GM21717 (cell line): Measurements from ENCODE around the gene WTAP.
"Not testable (repeated sequence)": the region's sequence is repeated elsewhere in the genome, so short reads cannot be mapped to it uniquely, and the experiment has no call there.

ENCODE experiments used
- ATAC-seq: cut with Tn5 transposase; IDR thresholded peaks from one replicate; pipeline ENCODE4 v1.9.1; 2021; ENCODE audit warnings: mild to moderate bottlenecking, moderate library complexity; ENCODE audit not compliant: unreplicated experiment

The WTAP gene

DNA sequence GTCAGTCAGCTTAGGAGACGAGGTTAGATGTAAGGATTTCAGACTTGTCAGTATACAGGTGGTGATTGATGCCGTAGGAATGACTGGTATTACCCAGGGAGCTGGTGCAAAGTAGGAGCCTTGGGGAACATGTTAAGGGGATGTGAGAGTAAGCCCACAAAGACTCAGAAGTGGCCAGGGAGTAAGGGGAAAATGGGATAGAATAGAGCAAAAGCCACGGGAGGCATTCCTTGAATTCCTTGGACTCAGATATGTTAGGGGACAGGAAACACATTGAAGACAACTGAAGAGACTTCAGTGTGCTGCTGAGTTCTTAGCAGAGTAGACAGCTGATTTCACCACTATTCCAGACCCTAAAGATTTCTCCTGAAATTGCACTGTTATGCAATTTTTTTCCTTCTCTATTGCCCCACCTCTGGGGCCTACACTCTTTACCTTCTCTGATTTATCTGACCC is 33.3 kb downstream of the WTAP start:
- ATAC-seq, result no peak

DNA sequence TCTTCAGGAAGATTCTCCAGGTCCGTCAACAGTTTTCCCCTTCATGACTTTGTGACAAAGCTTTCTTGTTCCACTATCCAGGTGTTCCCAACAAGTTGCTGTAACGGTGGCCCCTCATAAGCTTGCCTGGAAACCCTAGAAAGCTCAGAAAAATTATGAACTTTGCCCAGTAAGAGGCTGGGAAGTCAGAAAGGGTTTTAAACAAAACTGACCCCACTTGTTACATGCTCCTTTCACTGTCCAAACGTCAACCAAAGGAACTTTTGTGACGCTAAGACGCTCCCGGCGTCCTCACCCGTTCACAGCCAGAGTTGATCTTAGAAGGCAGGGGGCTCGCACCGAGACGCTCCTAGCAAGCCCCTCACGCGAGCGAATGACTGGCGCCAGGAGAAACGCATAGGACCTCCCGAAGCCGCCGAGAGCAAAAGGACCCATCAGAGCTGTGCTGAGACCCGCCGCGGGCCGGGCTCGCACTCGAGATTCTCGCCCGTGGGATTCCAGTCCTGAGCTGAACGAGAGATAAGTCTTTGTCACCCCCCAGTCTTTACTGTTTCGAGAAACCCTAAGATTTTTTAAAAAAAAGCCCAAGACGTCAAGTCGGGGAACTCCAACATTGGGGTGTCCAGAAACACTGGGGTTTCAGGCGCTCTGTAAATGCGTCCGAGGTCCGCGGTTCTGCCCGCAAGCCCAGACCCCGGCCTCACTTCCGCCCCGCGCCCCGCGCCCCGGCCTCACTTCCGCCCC is 34.0 kb downstream of the WTAP start:
- ATAC-seq, result peak; percentile 1

DNA sequence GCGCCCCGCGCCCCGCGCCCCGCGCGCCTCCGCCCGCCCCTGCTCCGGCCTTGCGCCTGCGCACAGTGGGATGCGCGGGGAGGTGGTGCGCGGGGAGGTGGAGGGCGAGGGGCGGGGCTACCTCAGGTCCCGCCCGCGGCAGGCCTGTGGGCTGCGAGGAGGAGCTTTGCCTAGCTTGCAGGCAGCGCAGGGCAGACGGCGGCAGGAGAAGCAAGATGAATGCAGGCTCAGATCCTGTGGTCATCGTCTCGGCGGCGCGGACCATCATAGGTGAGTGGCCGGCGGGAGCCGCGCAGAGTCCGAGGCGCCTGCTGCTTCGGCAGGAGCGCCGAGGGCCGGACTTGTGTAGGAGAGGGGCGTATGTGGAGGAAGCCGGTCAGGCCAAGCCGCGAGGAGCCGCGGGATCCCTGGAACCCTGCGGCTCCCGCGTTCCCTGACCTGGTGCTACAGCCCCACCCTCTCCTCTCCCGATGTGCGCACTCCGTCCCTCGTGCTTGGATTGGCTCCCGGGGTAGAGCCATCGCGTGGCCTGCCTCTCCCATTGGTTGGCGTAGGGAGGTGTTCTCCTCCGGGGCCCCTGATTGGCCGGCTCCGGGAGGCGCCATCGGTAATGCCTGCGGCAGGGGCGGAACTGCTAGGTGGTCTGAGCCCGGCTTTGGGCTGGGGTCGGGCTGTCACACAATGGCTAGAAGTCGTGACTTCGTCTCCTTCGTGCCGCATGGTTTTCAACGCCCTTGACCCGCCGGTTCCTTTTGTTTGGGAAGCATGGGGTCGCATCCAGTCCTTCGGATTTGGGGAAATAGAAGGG is 34.8 kb downstream of the WTAP start, which contains the start of gene ACAT2:
TSS of gene ACAT2 (plus strand) at position 173 of the 808 bp plus-strand sequence. CDS start at position 216, 43 bp downstream.
- peak; percentile 97 for ATAC-seq

DNA sequence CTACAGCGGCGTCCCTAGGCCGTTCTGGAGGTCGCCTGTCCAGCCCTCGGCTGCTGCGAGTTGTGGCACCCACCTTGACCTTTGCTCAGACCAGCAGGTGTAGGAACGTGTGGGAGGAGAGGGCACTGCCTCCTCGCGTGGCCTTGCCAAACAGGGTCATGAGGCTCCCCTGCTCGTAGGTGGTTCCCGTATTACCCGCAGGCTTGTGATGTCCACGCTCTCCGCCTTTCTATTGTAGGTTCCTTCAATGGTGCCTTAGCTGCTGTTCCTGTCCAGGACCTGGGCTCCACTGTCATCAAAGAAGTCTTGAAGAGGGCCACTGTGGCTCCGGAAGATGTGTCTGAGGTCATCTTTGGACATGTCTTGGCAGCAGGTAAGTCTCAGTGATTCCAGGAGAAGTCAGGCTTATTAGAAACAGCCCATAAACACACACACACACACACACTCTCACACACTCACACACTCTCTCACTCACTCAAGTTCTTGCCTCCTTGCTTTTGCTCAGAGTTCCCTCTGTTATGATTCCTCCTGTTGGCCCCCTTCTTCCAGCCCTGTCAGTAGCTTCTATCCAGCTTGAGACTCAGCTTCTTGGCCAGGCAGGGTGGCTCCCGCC is 35.5 kb downstream of the WTAP start:
- no peak for ATAC-seq

DNA sequence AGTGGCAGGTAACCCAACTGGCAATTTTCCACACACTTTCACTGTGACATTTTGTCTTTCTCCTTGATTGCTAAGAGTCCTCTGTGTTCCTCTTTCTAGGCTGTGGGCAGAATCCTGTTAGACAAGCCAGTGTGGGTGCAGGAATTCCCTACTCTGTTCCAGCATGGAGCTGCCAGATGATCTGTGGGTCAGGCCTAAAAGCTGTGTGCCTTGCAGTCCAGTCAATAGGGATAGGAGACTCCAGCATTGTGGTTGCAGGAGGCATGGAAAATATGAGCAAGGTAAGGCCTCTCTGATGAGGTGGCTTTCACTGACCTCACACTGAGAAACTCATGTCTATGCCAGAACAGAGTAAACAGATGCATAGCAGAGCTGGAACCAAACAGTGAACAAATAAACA is 39.6 kb downstream of the WTAP start:
- no peak for ATAC-seq

DNA sequence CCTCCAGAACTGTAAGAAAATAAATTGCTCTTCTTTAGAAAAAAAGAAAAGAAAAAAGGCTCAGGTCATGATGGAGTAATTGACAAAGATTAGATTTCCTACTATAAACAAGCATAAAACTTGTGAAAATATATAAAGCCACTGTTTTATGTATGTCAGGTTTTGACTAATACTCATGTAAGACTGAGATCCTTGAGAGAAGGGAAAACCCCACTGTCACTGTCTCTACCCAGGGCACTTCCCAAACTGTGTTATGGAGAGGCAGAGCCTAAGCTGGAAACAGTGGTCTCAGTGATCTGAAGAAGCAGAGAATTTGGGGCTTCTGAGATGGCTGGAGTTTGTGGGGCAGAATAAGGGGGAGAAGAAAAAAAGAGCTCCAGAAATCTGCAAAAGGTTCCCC is 42.2 kb downstream of the WTAP start:
- ATAC-seq, result no peak

DNA sequence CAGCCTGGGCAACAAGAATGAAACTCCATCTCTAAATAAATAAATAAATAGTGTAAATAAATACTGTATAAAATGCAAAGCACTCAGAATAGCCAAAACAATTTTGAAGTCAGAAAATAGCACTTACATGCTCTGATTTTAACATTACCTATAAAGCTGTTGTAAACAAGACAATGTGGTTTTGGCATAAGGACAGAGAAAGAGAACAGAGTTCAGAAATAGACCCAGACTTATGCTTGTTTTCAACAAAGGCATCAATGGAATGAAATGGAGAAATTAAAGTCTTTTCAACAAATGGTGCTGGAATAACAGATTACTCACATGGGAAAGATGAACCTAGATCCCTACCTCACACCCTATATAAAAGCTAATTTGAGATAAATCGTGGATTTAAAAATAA is 44.9 kb downstream of the WTAP start:
- no peak for ATAC-seq

DNA sequence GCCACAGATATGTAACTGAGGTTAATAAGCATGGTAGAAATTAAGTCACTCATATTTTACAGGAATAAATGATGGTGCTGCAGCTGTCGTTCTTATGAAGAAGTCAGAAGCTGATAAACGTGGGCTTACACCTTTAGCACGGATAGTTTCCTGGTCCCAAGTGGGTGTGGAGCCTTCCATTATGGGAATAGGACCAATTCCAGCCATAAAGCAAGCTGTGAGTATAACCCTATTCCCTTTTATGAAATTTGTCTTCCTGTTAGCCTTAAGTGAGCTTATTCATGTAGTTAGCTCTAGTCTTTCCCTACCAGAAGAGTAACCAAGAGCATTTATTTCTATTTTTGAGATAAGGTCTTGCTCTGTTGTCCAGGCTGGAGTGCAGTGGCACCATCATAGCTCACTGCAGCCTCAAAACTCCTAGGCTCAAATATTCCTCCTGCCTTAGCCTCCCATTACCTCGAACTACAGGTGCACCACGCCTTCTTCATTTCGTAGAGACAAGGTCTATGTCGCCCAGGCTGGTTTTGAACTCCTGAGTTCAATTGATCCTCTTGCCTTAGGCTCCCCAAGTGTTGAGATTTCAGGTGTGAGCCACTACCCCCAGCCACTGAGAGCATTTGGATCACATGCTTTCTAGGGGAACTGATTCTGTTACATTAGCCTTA is 50.1 kb downstream of the WTAP start:
- ATAC-seq, result no peak

DNA sequence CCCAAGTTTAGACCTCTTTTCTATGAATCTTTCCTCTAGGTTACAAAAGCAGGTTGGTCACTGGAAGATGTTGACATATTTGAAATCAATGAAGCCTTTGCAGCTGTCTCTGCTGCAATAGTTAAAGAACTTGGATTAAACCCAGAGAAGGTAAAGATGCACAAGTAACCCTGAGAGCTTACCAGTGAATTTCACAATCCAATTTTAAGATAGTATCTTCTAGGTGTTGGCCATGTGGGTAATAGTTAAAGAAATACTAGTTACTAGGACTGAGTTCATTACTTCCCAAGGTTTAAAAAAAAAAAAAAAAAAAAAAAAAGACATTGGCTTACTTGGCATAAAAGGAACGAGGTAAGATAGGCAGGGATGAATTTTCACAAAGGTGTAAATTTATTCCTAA is 50.8 kb downstream of the WTAP start:
- ATAC-seq, result no peak

DNA sequence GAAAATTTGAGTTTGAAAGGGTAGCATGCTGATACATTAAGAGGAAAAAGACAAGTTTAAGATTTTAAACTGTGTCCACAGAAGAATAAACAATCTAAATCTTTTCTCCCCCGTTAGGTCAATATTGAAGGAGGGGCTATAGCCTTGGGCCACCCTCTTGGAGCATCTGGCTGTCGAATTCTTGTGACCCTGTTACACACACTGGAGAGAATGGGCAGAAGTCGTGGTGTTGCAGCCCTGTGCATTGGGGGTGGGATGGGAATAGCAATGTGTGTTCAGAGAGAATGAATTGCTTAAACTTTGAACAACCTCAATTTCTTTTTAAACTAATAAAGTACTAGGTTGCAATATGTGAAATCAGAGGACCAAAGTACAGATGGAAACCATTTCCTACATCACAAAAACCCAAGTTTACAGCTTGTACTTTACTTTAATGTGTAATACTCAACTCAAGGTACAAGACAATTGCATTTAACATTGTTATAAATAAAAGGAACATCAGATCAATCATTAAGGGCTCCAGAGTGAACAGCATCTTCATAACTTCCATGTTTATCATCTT is 51.3 kb downstream of the WTAP start:
- no peak for ATAC-seq

DNA sequence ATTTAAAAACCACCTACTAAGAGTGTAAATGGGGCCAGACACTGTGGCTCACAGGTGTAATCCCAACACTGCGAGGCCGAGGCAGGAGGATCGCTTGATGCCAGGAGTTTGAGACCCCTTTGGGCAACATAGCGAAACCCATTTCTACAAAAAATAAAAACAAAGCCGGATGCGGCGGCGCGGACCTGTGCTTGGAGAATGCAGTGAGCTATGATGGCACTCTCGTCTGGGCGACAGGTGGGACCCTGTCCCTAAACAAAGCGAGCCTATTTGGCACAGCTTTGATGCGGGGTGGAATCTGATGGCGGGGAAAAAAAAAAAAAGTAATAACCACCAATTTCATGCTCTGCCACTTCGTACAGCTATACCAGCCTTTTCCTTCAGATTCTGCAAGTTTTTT is 61.0 kb downstream of the WTAP start:
- no peak for ATAC-seq

DNA sequence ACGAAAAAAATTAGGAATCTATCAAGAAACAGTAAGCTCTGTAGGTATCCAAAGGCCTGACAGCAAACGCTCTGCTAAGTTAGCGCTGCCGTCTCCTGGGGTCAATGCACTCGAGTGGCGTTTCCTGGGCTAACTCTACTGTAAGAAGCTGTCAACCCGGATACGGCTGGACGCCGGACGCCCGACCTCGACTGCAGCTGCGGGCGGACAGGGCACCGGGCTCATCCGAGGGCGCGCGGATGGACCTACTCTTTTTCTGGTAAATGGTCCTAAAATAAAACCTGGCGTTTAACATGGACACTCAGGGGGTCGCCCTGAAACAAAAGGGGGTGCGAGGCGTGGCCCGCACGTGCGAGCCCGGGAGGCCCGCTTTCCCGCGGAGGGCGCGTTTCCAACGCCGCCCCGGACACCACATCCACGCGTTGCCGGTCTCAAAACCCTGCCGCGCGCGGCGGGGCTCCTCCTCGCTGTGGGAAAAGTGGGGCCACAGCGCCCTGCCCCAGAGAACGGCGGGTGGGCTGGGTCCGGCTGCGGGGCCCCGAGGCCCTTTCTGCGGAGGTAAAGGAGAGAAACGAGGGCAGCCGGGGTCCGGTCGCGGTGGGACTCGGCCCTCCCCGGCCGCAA is 61.6 kb downstream of the WTAP start:
- no peak for ATAC-seq

DNA sequence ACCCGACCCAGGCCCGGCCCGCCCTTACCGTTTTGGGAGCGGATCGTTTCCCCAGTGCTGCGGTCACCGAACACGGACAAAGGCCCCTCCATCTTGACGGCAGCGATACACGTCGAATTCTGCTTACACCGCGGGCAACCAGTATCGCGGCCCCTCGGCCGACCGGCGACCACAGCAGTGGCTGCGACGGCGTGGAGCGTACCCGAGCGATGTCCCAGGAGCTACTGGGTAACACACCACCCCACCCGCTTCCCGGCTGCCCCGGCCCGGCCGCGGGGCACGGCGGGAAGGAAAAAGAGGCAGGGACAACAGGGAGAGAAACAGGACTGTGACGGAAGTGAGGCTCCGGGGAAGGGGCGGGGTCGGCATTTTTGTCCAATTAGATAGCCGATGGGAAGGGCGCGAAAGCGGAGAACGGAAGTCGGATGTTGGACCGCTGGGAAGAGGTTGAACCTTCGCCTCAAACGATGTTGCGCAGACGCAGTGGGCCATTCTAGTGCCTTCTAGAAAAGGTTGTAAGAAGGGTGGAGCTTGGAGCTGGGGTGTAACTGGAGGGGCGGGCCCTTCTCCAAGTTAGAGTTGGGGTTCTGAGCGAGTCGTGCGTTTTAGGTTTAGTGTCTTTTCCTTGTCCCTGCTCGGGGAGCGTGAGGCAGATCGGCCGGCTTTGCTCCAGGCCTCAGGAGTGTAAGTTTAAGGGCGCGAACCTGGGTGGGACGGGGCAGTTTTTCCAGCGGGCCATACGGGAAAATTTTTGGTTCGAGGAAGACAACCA is 62.3 kb downstream of the WTAP start, which contains the start of gene TCP1:
TSS of gene TCP1 (minus strand) at position 226 of the 772 bp plus-strand sequence. CDS start at position 92, 134 bp downstream.
- ATAC-seq, result peak; percentile 77

DNA sequence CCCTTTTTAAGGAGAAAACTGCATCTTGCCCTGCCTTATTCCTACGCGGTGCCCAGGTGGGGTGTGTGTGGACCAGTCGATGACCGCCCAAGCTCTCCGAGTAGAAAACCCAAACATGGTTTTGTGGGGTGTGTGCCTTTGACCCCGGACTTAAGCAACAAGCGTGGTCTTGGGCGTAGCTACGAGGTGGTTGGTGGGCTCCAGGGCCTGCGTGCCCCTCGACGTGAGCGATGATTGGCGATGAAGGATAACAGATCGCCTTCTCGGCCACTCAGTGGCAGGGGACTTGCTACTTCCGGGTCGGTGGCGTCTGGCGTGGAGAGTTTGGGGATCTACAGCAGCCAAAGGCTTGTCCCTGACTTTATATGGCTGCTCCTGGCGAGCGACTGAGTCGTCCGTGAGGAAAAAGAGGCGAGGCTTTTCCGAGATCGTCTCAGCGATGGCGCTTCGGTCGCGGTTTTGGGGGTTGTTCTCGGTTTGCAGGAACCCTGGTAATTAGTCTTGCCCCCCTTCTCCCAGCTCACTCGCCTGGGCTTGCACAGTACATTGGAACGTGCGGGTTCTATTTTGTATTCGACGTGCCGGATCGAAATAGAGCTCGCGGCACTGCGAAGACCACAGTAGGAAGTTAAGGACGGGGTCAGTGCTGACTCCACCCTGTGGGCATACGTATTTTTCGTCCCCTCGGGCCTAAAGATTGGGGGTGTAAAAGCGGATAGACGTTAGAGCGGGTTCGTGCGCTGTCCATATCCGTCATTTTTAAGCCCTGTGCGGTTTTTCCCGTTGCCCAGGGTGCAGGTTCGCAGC is 63.0 kb downstream of the WTAP start, which contains the start of gene MRPL18:
TSS of gene MRPL18 (plus strand) at position 319 of the 807 bp plus-strand sequence. CDS start at position 440, 121 bp downstream.
- ATAC-seq, result peak; percentile 84

DNA sequence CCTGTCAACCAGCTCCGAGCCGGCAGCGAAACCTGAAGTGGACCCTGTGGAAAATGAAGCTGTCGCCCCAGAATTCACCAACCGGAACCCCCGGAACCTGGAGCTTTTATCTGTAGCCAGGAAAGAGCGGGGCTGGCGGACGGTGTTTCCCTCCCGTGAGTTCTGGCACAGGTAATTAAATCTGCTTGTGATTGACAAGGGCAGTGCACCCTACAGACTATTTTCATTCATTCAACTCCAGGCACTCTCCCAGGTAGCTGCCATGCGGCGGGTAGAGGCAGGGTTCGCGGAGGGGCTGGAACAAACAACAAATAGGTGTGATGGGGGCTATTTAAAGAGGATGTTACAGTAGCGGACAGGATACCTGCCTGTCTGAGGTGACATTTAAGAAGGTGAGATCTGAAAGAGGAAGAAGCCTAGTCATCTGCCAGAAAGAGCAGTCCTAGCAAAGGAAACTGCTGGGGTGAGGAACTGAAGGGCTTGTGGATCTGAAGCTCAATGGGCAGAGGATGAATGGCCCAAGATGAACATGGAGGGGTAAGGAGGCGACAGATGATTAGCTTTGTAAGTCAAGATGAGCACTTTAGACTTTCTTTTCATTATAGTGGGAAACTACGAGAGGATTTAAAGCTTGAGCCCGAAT is 63.8 kb downstream of the WTAP start:
- no peak for ATAC-seq

DNA sequence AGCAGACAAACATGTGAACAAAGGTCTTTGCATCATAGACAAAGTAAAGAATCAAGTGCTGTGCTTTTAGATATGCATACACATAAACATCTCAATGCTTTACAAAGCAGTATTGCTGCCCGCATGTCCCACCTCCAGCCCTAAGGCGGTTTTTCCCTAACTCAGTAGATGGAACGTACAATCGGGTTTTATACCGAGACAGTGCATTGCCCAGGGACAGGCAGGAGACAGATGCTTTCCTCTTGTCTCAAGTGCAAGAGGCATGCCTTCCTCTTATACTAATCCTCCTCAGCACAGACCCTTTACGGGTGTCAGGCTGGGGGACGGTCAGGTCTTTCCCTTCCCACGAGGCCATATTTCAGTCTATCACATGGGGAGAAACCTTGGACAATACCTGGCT is 67.7 kb downstream of the WTAP start:
- ATAC-seq, result not testable (repeated sequence)

DNA sequence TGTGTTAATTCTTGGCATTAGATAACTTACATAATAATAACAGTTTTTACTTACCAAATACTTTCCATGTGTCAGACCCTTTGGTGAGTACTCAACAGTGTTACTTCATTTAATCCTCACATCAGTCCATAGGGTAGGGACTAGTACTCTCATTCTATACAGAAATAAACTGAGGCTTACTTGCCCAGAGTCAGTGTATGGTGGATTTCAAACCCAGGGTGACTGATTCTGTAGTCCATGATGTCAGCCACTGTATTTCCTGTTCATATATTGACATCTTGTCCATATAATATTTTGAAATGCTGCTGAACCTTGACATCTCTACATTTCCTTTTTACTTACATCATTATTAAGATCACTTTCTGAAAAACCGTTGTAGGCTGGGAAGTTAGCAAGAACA is 70.2 kb downstream of the WTAP start:
- ATAC-seq, result no peak
